ENCODE measurements around the gene MYADM.

Gene MYADM

DNA sequence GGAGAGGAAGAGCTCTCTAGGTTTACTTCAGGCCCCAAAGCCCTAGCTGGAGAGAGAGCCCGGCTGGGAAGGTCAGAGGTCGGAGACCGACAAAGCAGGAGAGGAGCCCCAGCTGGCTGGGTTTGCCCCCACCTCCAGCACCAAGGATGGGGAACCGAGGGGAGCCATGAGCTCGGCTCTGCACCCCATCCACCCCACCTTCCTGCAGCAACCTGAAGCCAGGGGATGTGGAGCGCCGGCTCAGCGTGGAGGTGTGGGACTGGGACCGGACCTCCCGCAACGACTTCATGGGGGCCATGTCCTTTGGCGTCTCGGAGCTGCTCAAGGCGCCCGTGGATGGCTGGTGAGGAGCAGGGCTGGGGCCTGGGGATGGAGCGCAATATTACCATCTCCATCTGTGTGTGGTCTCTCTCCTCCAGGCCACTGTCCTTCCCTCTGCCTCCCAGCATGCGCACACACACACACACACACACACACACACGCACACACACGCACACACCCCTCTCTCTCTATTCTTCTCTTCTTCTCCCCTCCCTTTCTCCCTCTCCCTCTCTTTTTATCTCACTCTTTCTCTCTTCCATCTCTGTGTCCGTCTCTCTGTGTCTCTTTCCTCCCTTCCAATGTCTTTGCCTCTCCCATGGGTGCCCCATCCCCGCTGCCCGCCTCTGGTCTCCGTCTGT lies 24.8 kb downstream of the MYADM start:
- no peak for DNase-seq

DNA sequence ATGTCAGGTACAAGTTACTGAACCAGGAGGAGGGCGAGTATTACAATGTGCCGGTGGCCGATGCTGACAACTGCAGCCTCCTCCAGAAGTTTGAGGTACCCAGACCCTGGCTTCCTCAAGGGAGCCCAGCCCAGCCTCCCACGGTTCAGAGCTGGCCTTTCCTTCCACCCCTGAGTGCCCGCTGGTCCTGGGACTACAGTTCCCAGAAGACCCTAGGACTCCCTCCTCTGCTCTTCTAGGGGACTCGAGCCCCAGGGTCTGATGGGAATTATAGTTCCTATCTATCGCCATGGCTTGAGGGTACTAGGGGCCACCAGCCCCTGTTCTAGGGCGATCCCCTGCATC lies 25.3 kb downstream of the MYADM start:
- no peak for DNase-seq

DNA sequence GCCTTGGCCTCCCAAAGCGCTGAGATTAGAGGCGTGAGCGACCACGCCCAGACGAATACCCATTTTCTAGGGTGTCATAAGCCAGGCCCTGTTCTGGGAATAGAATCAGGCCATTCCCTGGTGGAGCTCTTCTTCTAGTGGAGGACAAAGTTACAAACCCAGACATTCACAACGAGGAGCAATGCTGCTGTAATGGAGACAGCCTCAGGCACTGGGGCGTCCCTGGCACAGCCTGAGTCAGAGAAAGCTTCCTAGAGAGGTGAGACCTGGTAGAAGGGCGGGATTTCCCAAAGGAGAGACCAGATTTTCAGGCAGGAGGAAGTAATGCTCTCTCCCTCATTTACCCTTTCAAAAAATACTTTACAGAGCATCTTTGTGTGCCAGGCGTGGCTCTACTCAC lies 27.0 kb downstream of the MYADM start:
- no peak for DNase-seq

DNA sequence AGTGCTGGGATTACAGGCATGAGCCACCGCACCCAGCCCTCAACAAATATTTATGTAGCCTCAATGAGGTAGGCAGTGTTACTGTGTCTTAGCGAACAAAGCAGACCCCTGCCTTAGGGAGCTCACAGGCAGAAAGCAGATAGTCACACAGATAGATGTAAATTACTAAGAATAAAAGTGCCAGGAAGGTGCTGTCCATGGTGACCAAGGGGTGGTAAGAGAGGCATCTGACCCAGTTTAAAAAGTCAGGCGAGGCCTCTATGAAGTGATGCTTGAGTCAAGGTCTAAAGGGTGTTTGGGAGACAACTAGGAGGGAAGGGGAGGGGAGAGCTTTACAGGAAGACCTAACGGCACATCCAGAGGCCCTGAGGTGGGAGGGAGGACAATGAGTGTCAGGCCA lies 29.0 kb downstream of the MYADM start:
- DNase-seq = no peak

DNA sequence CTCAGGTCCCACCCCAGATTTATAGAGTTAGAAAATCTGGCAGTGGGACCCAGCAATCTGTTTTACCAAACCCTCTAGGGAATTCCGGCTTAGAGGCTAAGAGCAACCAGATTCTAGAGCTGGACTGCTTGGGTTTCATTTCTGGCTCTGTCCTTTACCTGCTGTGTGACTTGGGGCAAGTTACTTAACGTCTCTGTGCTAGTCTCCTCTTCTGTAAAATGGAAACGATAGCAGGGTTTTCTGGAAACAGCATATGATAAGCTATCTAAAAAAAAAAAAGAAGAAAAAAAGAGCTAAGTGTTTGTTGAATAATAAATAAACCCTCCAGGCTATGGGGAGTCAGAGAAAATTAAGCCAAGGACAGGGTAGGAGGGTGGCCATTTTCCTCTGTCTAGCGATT lies 29.8 kb downstream of the MYADM start:
- DNase-seq = no peak

DNA sequence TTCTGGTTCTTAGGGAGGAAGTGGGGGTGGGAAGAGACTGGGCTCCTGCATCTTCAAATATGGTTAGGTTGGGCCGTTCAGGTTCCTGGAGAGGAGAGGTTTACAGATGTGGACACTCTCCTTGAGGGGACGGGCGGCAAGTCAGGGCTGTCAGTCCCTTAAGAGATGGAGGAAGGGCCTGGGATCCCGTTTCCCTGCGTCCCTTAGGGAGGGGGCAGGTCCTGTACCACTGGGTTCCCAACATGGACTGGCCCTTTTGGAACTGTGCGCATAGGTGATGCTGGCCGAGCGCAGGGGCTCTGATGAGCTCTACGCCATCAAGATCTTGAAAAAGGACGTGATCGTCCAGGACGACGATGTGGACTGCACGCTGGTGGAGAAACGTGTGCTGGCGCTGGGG lies 30.5 kb downstream of the MYADM start:
- DNase-seq = no peak

DNA sequence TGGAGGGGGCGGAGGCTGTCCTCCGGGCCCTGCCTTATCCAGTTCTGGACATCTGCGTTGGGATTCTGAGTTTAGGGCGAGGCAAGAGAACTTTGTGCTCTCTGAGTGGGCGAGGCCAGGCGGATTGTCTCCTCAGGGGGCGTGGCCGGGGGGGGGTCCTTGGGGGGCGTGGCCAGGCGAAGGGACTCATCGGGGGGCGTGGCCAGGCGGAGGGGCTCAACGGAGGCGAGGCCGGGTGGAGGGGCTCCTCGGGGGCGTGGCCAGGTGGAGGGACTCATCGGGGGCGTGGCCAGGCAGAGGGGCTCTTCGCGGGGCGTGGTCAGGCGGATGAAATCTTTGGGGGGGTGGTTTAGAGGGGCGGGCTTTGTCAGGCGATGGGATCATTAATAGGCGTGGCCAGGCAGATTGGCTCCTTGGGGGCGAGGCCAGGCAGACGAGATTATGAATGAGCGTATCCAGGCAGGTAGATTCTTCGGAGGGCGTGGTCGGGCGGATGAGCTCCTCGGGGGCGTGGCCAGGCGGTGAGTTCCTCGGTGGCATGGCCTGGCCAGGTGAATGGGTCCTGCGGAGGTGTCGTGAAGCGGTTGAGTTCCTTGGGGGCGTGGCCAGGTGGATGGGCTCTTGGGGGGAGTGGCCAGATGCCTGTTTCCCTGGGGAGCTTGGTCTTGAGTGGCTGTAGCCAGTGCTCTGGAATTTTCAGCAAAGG lies 31.1 kb downstream of the MYADM start:
- no peak for DNase-seq

DNA sequence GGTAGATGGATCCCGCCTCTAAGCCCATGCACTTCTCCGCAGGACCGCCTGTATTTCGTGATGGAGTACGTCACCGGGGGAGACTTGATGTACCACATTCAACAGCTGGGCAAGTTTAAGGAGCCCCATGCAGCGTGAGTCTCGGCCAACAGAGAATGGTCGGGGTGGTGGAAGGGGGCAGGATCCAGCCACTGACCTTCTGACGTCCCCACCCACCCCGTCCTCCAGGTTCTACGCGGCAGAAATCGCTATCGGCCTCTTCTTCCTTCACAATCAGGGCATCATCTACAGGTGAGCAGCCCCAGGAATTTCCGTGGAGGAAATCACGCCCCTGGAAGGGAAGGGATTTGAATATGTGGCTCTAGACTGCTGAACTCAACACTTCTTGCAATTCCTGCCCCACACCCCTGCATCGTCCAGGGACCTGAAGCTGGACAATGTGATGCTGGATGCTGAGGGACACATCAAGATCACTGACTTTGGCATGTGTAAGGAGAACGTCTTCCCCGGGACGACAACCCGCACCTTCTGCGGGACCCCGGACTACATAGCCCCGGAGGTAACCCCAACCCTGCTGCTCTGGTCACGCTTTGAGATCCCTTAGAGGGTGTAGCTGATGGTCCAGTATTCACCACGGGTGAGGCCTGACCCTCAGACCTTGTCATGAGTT lies 32.6 kb downstream of the MYADM start:
- no peak for DNase-seq

DNA sequence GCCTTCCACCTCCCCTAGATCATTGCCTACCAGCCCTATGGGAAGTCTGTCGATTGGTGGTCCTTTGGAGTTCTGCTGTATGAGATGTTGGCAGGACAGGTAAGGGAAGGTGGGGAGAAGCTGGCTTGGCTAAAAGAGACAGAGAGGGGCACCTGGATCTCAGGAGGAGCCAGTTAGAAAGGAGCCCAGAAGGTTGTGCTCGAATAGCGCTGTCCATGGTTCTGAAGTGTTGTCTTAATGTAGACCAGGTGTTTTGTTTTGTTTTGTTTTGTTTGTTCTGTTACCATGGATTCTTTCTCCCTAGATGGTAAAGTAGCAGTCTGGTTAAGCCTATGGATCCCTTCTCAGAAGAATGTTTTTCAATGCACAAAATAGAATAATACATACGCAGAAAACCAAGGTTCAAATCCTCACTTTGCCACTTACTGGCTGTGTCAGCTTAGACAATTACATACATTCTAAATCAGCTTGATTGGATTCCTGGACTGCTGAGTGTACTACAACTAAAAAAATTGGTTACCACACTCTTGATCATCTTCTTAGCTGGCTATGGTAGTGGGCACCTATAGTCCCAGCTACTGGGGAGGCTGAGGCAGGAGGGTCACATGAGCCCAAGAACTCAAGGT lies 35.5 kb downstream of the MYADM start:
- DNase-seq = peak; percentile 25

DNA sequence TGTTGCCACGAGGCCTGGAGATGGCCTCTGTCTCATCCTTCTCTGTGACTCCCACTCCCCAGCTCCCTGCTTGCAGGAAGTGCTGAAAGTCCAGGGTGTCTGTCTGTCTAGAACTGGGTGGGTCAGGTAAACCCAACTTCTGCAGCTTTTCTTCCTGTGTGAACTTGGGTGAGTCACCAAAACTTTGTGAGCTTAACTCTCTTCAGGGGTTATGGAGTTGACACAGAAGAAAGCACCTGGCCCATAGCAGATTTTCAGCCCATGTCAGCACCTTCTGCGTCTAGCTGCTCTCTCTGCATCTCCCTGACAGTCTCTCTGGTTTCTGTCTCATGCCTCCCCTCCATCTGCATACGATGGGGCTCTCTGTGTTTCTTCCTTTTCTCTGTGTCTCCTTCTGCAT lies 37.2 kb downstream of the MYADM start:
- DNase-seq = no peak

DNA sequence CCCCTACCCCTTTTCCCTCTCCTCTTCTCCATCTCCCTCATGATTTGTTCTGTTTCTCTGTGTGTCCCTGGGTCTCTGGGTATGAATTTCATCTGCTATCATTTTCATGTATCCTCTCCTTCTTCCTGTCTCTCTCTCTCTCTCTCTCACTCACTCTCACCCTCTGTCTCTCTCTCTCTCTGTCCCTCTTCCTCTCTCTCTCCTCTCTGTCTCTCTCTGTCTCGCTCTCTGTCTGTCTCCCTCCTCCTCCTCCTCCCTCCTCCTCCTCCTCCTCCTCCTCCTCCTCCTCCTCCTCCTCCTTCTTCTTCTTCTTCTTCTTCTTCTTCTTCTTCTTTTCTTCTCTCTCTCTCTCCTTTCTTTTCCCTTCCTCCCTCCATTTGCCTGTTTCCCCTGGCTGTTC lies 38.1 kb downstream of the MYADM start:
- no peak for DNase-seq

DNA sequence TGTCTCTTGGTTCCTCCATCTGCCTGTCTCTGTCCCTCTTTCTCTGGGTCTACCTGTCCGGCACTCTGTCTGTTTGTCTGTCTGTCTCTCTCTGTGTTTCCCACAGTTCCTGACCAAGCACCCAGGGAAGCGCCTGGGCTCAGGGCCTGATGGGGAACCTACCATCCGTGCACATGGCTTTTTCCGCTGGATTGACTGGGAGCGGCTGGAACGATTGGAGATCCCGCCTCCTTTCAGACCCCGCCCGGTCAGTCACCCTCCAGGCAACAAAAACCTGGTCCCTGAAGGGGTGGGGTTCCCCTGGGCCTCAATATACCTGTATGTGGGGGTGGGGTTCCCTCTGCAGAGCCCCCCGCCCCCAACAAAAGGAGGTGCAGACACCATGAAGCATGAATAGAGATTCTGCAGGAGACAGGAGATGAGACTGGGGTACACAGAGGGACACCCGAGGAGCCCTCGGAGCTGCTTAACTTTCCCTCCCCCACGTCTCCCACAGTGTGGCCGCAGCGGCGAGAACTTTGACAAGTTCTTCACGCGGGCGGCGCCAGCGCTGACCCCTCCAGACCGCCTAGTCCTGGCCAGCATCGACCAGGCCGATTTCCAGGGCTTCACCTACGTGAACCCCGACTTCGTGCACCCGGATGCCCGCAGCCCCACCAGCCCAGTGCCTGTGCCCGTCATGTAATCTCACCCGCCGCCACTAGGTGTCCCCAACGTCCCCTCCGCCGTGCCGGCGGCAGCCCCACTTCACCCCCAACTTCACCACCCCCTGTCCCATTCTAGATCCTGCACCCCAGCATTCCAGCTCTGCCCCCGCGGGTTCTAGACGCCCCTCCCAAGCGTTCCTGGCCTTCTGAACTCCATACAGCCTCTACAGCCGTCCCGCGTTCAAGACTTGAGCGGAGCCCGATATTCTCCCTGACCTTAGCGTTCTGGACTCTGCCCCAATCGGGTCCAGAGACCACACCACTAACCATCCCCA lies 38.8 kb downstream of the MYADM start:
- DNase-seq = peak; percentile 79

DNA sequence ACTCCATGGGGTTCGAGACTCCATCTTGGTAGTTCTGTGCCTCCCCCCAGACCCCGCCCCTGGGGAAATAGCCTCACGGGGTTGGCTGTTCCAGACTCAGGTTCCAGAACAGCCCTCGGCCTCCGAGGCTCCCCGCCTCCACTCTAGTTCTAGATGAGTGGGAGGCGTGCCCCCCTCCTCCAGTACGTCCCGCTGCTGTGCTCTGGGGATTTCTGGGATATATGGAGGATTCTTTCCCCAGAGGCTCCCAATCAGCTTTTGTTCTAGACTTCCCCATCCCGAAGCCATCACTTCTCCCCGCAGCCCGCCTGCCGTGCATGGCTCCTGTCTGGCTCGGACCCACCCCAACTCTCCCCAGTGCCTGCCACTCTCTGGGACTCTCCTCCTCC lies 39.5 kb downstream of the MYADM start:
- no peak for DNase-seq

DNA sequence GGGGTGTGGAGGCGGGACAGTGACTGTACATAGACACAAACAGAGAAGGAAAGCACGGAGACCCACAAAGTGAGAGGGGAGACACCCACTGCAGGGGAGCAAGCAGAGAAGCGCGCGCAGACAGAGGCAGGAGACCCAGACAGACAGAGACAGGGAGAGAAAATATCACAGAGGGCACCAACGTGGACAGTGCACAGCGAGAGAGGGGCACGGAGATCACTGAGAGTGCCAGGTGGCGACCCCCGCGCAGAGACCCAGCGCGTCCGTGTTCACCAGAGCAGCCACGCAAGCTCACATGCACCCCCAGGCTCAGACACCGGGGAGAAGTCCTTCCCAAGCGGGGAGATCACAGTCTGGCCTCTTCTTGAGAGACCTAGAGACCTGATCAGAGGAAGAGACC lies 40.0 kb downstream of the MYADM start:
- no peak for DNase-seq

DNA sequence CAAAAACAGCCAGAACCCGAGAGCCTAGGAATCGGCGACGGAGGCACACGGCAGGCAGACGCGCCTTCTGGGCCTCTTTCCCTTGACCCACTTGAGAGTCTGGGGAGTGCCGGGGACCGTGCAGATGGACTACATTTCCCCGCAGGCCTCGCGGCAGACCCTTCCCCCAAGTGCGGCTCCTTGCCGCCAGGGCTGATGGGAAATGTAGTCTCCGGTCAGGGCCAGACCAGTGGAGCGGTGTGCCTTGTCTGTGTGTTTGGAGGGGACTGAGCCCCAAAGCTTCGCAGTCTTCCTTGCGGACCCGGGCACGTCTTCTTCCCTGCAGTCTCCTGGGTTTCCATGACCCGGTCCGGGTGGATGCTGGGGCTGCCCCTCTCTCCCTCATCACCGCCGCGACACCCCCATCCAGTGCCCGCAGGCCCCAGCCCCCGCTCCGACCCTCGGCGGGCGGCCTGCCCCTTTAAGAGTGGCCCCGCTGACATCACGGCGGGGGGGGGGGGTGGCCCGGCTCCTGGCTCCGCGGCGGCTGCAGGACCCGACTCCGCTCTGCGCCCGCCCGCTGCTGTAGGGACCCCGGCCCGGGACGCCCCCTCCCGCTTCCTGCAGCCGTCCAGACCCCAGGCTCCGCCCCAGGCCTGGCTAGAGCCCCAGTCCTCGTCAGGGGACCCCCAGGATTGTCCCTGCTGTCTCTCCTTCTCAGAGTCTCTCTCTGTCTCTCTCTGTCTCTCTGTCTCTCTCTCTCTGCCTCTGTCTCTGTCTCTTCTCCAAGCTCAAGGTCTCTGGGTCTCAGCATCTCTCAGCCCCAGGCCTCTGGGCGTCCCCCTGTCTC lies 40.6 kb downstream of the MYADM start:
- DNase-seq = peak; percentile 55

DNA sequence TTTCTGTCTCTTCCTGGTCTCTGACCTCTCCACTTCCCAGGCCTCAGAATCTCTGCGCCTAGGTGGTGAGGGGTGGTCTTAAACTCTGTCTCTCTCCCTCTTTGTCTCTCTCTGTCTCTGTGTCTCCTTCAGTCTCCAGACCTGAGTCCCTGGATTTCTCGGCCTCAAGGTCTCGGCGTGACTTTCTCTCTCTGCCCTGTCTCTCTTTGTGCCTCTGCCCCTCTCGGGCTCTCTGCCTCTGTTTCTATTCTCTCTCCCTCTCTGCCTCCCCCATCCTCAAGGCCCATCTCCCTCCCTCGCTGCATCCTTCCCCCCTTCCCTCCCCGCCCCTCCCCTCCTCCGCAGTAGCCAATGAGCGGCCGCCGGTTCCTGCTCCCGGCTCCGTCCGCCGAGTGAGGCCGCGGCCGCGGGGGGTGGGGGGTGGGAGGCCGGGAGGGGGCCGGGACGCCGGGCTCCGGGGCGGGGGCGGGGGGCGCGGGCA lies 41.3 kb downstream of the MYADM start, which contains the start of gene CACNG7:
Gene CACNG7, plus strand, starts transcription at position 344 of the 481 bp plus-strand sequence. CDS start 3,554 bp downstream, outside the sequence.
- no peak for DNase-seq

DNA sequence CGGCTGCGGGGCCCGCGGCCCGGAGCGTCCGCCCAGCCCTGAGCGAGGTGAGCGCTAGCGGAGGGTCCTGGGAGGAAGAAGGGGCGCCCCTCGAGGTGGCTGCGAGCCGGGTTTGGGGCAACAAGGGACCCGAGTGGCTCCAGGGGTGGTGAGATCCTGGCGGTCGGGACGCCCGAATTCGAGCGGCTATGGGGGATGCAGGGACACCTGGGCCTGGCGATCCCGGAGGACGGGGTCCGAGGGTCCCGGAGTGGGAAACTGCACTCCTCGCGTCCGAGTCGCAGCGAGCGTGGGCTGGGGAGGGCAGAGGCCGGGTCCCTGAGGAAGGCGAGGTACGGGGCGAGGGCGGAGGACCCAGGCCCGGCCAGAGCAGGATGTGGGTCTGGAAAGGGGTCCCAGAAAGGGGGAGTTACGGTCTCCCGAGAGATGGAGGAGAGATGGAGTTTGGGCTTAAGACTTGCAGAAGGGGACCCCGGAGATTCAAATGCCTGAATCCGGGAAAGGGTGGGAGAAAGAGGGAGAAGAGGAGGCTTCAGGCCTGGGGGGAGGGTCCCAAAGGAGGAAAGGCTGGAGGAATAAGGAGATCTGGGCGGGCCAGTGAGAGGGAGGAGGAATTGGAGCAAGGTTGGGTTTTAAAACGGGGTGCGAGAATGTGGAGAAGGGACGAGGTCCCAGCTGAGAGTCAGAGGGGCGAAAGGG lies 41.9 kb downstream of the MYADM start:
- DNase-seq = no peak

DNA sequence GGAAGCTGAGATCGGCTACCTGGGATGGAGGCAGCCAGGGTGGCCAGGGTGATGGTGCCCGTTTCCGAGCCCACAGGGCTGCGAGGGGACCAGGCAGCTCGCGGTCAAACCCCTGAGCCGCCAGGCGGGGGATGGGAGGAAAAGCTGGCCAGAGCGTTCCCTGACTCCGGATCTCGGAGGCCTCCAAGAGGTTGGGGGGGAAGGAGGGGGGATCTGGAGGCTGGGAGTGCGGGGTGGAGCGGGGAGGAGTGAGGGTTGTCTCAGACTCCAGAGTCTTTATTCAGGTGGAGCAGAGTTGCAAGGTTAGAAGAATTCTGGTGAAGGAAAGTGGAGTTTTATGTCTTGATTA lies 42.5 kb downstream of the MYADM start:
- no peak for DNase-seq

DNA sequence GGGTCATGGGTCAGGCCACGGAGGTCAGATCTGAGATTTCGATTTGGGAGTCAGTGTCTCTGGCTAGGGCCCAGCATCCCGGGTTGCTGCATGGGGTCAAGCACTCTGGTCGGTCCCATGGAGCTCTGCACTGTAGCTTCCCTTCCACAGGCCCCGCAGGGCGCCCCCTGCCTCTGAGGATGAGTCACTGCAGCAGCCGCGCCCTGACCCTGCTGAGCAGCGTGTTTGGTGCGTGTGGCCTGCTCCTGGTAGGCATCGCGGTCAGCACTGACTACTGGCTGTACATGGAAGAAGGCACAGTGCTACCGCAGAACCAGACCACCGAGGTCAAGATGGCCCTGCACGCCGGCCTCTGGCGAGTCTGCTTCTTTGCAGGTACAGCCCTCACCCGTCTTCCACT lies 45.0 kb downstream of the MYADM start:
- no peak for DNase-seq

DNA sequence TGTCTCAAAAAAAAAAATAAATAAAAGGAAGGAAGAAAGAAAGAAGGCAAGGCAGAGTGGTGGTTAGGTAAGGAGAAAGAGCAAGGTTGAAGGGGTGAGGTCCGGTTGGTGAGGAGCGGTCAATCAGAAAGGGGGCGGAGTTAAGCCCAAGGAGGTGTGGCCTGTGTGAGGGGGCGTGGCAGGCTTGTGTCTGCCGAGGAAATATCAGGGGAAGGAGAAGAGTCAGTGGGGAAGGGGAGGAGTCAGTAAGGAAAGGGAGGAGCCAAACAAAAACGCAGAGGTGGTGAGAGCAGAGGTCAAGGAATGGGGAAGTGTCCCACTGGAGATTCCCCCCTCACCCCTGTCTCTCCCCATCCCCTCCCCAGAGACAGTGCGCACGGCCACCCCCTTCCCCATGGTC lies 47.3 kb downstream of the MYADM start:
- no peak for DNase-seq

DNA sequence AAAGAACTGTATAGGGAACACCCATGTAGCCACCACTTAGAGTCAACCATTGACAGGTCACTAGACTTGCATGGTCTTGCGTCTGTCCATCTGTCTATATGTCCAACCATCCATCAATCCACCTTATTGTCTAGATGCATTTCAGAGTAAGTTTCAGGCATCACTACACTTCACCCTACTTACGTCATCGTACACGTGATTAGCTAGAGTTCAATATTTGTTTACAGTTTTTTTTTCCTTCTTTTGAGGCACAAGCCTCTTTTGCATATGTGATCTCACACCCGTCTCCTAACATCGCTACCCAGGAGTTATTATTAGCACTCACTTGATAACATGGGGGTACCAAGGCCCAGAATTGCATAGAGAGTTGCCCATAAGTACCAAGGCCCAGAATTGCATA lies 48.3 kb downstream of the MYADM start:
- no peak for DNase-seq

Measured in activated T-cell treated with anti-CD3 and anti-CD28 coated beads, Interleukin-2, amount 50 U/mL, for 1 hour (primary cell).